Hematopoietic multipotent progenitor cell (in vitro differentiated cells): ENCODE results near the gene VEPH1. TPM values are rescaled to one million over a fixed set of nuclear protein-coding genes. Genes with fewer than 3 reads are reported as not detected.

Experiments used
- DNase-seq, 3 donors: peaks; one replicate each; pipeline ENCODE4 v3.0.0-alpha.2; 2011 to 2015; ENCODE audit warnings: low read depth in 2 of 3, low spot score in 2 of 3
- total RNA-seq: library from RNA; depleted of rRNA; stranded (reverse); fragments of >200 nt; gene quantifications from one replicate; pipeline ENCODE4 v1.2.3, GENCODE V29; 2012

VEPH1 gene
- total RNA-seq, 1 donor, result 0.27 TPM

DNA sequence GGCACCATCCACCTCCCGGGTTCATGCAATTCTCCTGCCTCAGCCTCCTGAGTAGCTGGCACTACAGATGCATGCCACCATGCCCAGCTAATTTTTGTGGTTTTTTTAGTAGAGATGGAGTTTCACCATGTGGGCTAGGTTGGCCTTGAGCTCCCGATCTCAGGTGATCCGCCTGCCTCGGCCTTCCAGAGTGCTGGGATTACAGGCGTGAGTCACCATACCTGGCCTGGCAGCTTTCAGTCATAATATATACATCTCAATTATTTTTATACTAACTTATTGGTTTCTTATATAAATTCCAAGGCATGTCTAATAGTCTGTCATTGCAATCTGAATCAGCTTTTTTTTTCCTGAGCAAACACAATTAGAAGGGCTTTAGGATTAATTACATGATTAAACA is 269.3 kb downstream of the VEPH1 start:
- DNase-seq, result no peak

DNA sequence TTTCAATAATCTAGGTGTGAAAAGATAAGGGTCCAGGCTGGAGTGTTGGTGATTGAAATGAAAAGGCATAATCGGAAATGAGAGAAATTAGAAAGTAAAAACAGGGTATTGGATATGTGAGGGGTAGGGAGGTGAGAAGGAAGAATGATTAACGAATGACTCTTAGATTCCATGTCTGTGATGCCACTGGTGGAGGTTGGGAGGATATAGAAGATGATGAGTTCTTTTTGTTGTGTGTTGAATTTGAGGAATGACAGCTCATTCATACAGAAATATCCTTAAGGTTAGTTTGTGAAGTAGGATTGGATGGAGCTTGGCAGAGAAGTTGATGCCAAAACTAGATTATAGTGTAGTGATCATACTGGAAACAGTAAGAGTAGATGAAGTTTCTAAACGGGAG is 271.1 kb downstream of the VEPH1 start:
- no peak for DNase-seq

DNA sequence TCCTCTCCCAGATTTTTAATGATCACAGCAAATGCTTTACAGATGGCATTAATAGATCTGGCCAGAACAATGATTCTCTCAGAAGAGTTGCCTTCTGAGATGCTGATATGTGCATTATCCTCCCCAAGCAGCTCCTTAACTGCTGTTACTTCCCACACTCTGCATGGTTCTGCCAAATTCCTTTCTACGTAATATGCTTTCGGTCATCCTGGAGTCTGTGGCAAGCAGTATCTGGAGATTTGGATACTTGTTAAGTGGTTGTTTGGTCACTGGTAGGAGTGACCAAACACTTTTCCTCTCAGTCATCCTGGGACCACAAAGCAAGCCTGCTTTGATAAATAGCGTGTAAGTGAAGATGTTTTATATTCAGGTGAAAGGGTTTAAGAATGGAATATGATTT is 272.1 kb downstream of the VEPH1 start:
- DNase-seq, result no peak

DNA sequence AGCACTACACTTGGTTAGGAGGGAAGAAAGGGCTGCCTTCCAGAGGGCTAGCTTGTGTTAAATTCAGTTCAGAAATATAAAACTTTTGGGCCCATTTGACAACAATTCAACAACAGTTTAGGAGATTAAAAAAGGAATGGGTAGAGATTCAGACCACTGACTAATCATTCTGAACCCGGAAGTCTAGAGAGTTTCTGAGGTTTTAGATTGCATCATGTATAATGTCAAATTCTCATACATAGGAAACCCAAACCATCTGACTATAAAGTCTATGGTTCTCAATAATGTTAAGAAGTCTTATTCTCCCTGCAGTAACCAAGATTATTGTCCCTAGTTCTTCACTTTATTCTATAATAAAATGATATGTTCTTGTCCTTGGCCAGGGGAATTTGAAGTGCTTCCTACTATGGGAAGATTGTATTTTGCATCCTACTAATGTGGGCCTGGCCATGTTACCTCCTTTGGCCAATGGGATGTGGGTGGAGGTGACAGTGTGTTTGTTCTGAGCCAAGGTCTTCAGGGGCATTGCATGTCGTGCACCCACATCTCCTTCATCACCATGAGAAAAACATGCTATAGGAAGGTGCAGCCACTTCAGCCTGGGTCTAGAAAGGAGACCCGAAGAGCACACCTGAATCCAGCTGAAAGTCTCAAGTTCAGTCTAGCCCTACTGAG is 276.9 kb downstream of the VEPH1 start:
- DNase-seq, result peak in 1 of 3 donors; percentile 11

DNA sequence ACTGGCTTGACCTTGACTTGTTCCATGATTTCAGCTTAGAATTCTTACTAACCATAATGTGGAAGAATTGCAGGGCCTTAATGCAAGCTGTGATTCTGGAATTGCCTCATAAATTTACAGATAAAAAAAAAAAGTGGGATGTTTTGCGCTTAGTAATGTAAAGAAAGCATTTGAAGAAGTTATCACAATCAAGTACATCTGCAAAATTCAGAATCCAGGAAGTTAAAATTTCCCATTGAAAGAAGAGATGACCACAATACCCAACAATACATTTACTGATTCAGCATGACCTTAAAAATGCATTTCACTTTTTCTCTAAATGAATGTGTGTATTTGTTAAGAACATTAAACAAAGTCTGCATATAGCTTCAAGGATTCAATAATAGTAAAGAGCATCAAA is 278.2 kb downstream of the VEPH1 start:
- no peak for DNase-seq

DNA sequence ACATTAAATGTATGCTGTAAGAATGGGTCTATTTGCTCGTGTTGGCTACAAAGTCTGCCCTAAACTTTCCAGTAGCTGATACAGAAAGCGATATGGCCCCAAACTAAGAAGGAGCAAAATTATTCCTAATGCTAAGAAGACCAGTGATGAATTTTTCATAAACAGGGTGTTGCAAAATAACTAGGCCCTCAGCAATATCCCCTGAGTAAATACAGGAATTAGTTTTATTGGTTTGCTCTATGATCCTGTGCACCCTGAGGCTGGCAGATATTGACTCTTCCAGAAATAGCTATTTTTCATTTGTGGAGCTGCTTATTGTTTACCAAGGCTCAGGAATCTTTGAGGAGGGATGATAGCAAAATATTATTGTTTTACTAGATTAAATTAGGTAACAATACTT is 282.3 kb downstream of the VEPH1 start:
- DNase-seq, result no peak

DNA sequence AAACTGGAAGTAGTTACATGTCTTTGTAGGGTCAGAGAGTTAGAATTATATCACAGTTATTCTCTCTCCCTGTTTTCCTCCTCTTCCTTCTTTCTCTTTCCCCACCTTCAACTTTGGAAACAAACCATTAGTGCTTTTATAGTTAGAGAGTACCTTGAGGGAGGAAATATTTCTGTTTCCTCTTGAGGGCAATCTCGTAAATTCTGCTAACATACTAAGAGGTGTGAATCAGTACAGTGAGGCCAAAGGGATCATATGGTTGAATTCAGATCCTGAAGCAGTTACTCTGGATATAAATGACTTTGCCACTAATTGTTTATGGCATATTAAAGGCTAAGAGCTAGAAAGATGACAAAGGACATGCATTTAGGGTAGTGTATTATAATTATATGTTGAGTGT is 283.0 kb downstream of the VEPH1 start:
- DNase-seq, result no peak

DNA sequence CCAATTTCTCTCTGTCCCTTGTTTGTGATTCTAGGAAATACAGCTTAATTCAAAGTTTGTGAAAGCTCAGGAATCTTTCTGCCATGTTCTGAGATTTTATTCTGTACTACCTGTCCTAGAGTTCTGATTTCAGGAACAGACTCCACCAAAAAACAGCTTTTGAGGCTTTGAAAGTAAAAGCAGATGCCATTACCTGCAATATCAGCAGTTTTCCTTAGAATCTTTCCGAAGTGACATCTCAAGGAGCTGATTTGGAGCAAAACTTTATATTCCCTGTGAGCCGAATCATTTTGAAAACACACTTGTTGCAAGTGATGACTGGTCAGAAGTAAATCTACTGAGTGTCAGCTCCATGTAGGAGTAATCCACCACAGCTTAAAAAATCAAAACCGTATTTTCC is 284.0 kb downstream of the VEPH1 start:
- no peak for DNase-seq

Other genes starting within 250 kb of the VEPH1 start
- gene PTX3, start 66.6 kb downstream of the VEPH1 start, total RNA-seq, result 2.2 TPM